GM12878 (cell line): Measurements from ENCODE around the gene LIMS2. TPM values are rescaled to one million over a fixed set of nuclear protein-coding genes. Genes with fewer than 3 reads are reported as not detected.

Experiments
- ATAC-seq: fragments of 200-7000 bp; cut with Tn5 transposase; 3 replicates; pipeline ENCODE4 v1.9.1; 2020; ENCODE audit warnings: mild to moderate bottlenecking, moderate library complexity
- BruUV-seq: library from RNA; stranded (reverse); fragments of 400-500 nt; replicated peaks from 2 replicates; lab custom pipeline; 2021; lab: Mats Ljungman, UMichigan
- CTCF ChIA-PET: fragments of 300-600 bp; sonication (Branson Sonifier 250); formaldehyde crosslinking; extraction: SDS; loops from one replicate; lab custom pipeline; 2021; ENCODE audit warnings: inconsistent platforms; lab: Yijun Ruan, JAX
- POLR2A ChIA-PET: fragments of 350-600 bp; formaldehyde crosslinking; extraction: SDS; loops from one replicate; lab custom pipeline; 2021; ENCODE audit warnings: inconsistent platforms; lab: Charles Lee
- RAD21 ChIA-PET: fragments of 300-600 bp; sonication (Branson Sonifier 250); formaldehyde crosslinking; loops from one replicate; lab custom pipeline; 2023; ENCODE audit warnings: antibody characterized with exemption; ENCODE audit not compliant: unreplicated experiment; lab: Charles Lee
- SMC1A ChIA-PET: fragments of 300-600 bp; sonication (Branson Sonifier 250); formaldehyde crosslinking; loops from one replicate; lab custom pipeline; 2023; ENCODE audit not compliant: unreplicated experiment, uncharacterized antibody; lab: Charles Lee
- DNase-seq: peaks from one replicate; pipeline ENCODE4 v3.0.0-alpha.2; 2011; ENCODE audit warnings: low read depth, low spot score
- FAIRE-seq: peaks from 3 replicates; lab custom pipeline; 2011; peaks lifted over from hg19 to GRCh38; lab: Jason Lieb, UNC
- H2AFZ ChIP-seq: 2 replicates; pipeline ENCODE4 v1.6.0; 2011; ENCODE audit warnings: low read depth, low read length, control low read depth; ENCODE audit not compliant: control insufficient read depth
- H3K27ac ChIP-seq: 2 replicates; pipeline ENCODE4 v1.5.1; 2011; ENCODE audit warnings: control low read depth; ENCODE audit not compliant: control insufficient read depth, insufficient read depth
- H3K27me3 ChIP-seq, 2 experiments: replicated peaks in 1 of 2; 2 replicates each; pipeline versions ENCODE4 v1.6.0 to v1.6.1; 2011; ENCODE audit warnings: low read length in 1 of 2; ENCODE audit not compliant: control insufficient read depth in 2 of 2, insufficient read depth in 2 of 2
- H3K36me3 ChIP-seq, 2 experiments: 2 replicates each; pipeline ENCODE4 v1.5.1; 2011; ENCODE audit warnings: low read length in 1 of 2; ENCODE audit not compliant: control insufficient read depth in 2 of 2, insufficient read depth in 2 of 2
- H3K4me1 ChIP-seq: 2 replicates; pipeline ENCODE4 v1.6.1; 2011; ENCODE audit warnings: mild to moderate bottlenecking, low read length, moderate library complexity, mixed read lengths; ENCODE audit not compliant: control insufficient read depth, insufficient read depth
- H3K4me2 ChIP-seq: 2 replicates; pipeline ENCODE4 v1.6.0; 2011; ENCODE audit warnings: control low read depth; ENCODE audit not compliant: control insufficient read depth, insufficient read depth
- H3K4me3 ChIP-seq: fragments of 200-600 bp; sonication (generic); 2 replicates; pipeline ENCODE4 v1.5.1; 2016
- H3K79me2 ChIP-seq: 2 replicates; pipeline ENCODE4 v1.6.0; 2011; ENCODE audit warnings: low read length; ENCODE audit not compliant: control insufficient read depth, insufficient read depth
- H3K9ac ChIP-seq: 2 replicates; pipeline ENCODE4 v1.8.0; 2011; ENCODE audit warnings: low read length, control low read depth, mixed read lengths; ENCODE audit not compliant: control insufficient read depth, insufficient read depth
- H3K9me3 ChIP-seq: replicated peaks from 3 replicates; pipeline ENCODE4 v1.5.1; 2011; ENCODE audit warnings: mild to moderate bottlenecking, low read length; ENCODE audit not compliant: control insufficient read depth, insufficient read depth
- H4K20me1 ChIP-seq: 2 replicates; pipeline ENCODE4 v1.6.0; 2011; ENCODE audit not compliant: control insufficient read depth, insufficient read depth
- BACH1 ChIP-seq: fragments of 450-650 bp; IDR thresholded peaks from 2 replicates; pipeline ENCODE4 v1.6.1; 2017; ENCODE audit warnings: mild to moderate bottlenecking, borderline replicate concordance
- EZH2 ChIP-seq: IDR thresholded peaks from 2 replicates; pipeline ENCODE4 v1.6.1; 2012; ENCODE audit warnings: low read depth, mild to moderate bottlenecking, control low read depth, inconsistent platforms, low read length, borderline replicate concordance; ENCODE audit not compliant: control insufficient read depth
- NFYB ChIP-seq: IDR thresholded peaks from 2 replicates; pipeline ENCODE4 v1.6.1; 2011; ENCODE audit warnings: low read depth, mild to moderate bottlenecking, low read length, improper control_type of control experiment, moderate library complexity; ENCODE audit not compliant: insufficient read depth
- RFX5 ChIP-seq: IDR thresholded peaks from 2 replicates; pipeline ENCODE4 v1.6.1; 2011; ENCODE audit warnings: low read depth, low read length, improper control_type of control experiment
- SMAD5 ChIP-seq: IDR thresholded peaks from 2 replicates; pipeline ENCODE4 v1.6.1; 2016; ENCODE audit warnings: antibody characterized with exemption, low read depth
- TCF3 ChIP-seq: IDR thresholded peaks from 2 replicates; pipeline ENCODE4 v1.6.1; 2012; ENCODE audit warnings: low read depth, mild to moderate bottlenecking, low read length, borderline replicate concordance; ENCODE audit not compliant: insufficient read depth
- WRNIP1 ChIP-seq: IDR thresholded peaks from 2 replicates; pipeline ENCODE4 v1.6.1; 2011; ENCODE audit warnings: low read depth, low read length, improper control_type of control experiment, borderline replicate concordance
- WGBS: methylation state at CpG from one replicate; pipeline ENCODE4 v1.1.6; 2016; ENCODE audit warnings: low lambda C conversion rate; ENCODE audit not compliant: insufficient replicate concordance, insufficient coverage; ENCODE audit errors: missing lambda C conversion rate; 5-methylcytosine and 5-hydroxymethylcytosine counted together
- in situ Hi-C: fragments of 300-500 bp; cut with MboI; formaldehyde crosslinking; loops from 9 replicates; pipeline ENCODE4 v1.14.3; 2018; ENCODE audit warnings: mixed read lengths
- intact Hi-C: fragments of 100-400 bp; cut with micrococcal nuclease; formaldehyde crosslinking; loops from one replicate; pipeline ENCODE4 v1.14.2; 2022; ENCODE audit not compliant: unreplicated experiment
- polyA plus RNA-seq, 11 experiments: library from polyadenylated mRNA; depleted of rRNA in 4 of 11; unstranded in 6 of 11; stranded (reverse) in 5 of 11; fragments of >200 nt; fragmentation: Nextera tagmentation in 4 of 11; fragmentation: Illumina TruSeq in 1 of 11; extraction: Ambion mirVana in 4 of 11; extraction: Trizol in 1 of 11; gene quantifications; 1 replicate in 1 of 11; 2 replicates in 10 of 11; pipeline versions ENCODE4 v1.2.1 to v1.2.3, GENCODE V29; 2011 to 2016; ENCODE audit warnings: inconsistent platforms in 2 of 11, missing spikeins in 2 of 11, low read depth in 1 of 11
- total RNA-seq, 4 experiments: library from RNA; depleted of rRNA in 3 of 4; stranded (reverse); fragments of >200 nt in 3 of 4; fragmentation: Illumina TruSeq in 1 of 4; extraction: Trizol in 1 of 4; gene quantifications; 2 replicates each; pipeline versions ENCODE4 v1.2.1 to v1.2.3, GENCODE V29; 2013 to 2021

LIMS2 gene
- total and polyA plus RNA-seq, 10 of the 15 experiments (the other 5 are each of a cell fraction or from before 2014, with no cell fraction given): 0.06 to 0.81 (median 0.16) TPM; not detected in 2

GRCh38 chr2:127597984-127598380, 77.3 kb downstream of the LIMS2 start:
- BruUV-seq: no TSS peak
- H3K9ac ChIP-seq: no peak overlapping the region
- no peak for FAIRE-seq
- DNase-seq: no peak
- TF ChIP-seq NFYB (no peak), RFX5 (no peak), WRNIP1 (no peak), BACH1 (no peak), EZH2 (no peak), SMAD5 (no peak), TCF3 (no peak)
- TF ChIP-seq, all 136 proteins: peak for 0
- H3K4me1 ChIP-seq: no peaks in the 10 kb centered on the region
- no peaks in the 10 kb centered on the region for H4K20me1 ChIP-seq
- SMC1A ChIA-PET: no interaction called here
- H3K9me3 ChIP-seq: peaks cover 5% of the 10 kb centered on the region
- H3K79me2 ChIP-seq: no peaks in the 10 kb centered on the region
- no peak overlapping the region for H2AFZ ChIP-seq
- ATAC-seq: no peak
- POLR2A ChIA-PET: no interaction called here
- intact Hi-C loops: loop anchor here (5.0 kb wide), 1 partner anchor 39 kb away; no protein-coding TSS in a partner anchor
- 36% methylated on average over 4 of the region's 4 CpGs for WGBS
- H3K4me3 ChIP-seq: no peak overlapping the region
- no peak overlapping the region for H3K4me2 ChIP-seq
- CTCF ChIA-PET: no interaction called here
- H3K27ac ChIP-seq: no peak overlapping the region
- in situ Hi-C loops: no loop called here
- H3K36me3 ChIP-seq: no peaks in the 10 kb centered on the region
- no peaks in the 10 kb centered on the region; a peak in 1 of 4 replicates for H3K27me3 ChIP-seq
- RAD21 ChIA-PET: no interaction called here
